ENCODE results near the gene ZBED4.

DNA sequence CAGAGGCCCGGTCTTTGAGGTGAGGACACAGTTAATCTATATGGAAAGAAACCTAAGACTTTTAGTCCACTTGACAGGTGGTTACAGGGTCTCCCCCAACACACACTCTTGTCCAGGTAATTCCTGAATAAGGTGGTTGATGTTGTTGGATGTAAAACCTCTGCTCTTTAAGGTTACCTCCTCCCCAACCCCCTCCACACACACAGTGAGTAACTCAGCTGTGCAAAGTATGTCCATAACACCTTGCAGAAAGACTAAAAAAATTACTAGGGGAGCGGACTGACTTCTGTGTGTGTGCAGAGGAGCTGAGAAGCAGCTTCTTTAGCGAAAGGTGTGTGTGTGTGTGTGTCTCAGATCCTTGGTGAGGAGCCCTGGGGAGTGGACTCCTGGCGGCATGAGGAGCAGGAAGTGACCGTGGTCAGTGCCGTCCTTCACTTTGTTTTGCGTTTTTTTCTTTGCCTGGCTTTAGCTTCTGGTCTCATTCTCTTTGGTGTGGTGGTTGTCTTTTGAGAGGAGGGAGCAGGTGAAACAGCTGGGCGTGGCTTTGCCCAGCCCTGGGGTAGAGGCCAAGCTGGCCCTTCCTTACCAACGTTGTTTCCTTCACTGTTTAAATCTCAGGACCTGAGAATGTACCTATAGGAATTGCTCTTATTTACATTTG lies 1.7 kb downstream of the ZBED4 start:
- no peak for TF ChIP-seq POLR2A (IDR thresholded peaks at IDR 0.05)
- TF ChIP-seq, protein P1, sequence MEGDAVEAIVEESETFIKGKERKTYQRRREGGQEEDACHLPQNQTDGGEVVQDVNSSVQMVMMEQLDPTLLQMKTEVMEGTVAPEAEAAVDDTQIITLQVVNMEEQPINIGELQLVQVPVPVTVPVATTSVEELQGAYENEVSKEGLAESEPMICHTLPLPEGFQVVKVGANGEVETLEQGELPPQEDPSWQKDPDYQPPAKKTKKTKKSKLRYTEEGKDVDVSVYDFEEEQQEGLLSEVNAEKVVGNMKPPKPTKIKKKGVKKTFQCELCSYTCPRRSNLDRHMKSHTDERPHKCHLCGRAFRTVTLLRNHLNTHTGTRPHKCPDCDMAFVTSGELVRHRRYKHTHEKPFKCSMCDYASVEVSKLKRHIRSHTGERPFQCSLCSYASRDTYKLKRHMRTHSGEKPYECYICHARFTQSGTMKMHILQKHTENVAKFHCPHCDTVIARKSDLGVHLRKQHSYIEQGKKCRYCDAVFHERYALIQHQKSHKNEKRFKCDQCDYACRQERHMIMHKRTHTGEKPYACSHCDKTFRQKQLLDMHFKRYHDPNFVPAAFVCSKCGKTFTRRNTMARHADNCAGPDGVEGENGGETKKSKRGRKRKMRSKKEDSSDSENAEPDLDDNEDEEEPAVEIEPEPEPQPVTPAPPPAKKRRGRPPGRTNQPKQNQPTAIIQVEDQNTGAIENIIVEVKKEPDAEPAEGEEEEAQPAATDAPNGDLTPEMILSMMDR (IDR thresholded peaks at IDR 0.05), result no peak

Measured in Peyer's patch (tissue), 4 donors.